IPS-18c (cell line): ENCODE results near the gene TEAD2.
"Not testable (repeated sequence)": the region's sequence is repeated elsewhere in the genome, so short reads cannot be mapped to it uniquely, and the experiment has no call there.

ENCODE experiments used
- H3K4me3 ChIP-seq: 2 replicates; pipeline ENCODE4 v1.7.0; 2013; ENCODE audit warnings: low read depth, mild to moderate bottlenecking, low read length, moderate library complexity; ENCODE audit not compliant: insufficient read depth
- H3K9me3 ChIP-seq: one replicate; pipeline ENCODE4 v1.6.1; 2013; ENCODE audit warnings: mild to moderate bottlenecking, low read length, moderate library complexity; ENCODE audit not compliant: control insufficient read depth, insufficient read depth

The TEAD2 gene

GRCh38 chr19:49390929-49391359 lies 28.7 kb upstream of the TEAD2 start:
- Histone ChIP-seq H3K9me3 (no peaks in the 10 kb centered on the region), H3K4me3 (no peak overlapping the region)

- H3K9me3 ChIP-seq: no peaks in the 10 kb centered on the region
- no peak overlapping the region for H3K4me3 ChIP-seq
Measured at GRCh38 chr19:49390131-49390928, 28.1 kb upstream of the TEAD2 start.

GRCh38 chr19:49389406-49389805 lies 27.2 kb upstream of the TEAD2 start:
- no peaks in the 10 kb centered on the region for H3K9me3 ChIP-seq
- H3K4me3 ChIP-seq: no peak overlapping the region

GRCh38 chr19:49387936-49388372 lies 25.7 kb upstream of the TEAD2 start, which contains the start of gene KASH5:
Gene KASH5 (plus strand): TSS chr19:49388249. CDS start chr19:49390884, 2,635 bp downstream.
- H3K4me3 ChIP-seq: no peak within 1 kb of the TSS

GRCh38 chr19:49383599-49383998 lies 21.4 kb upstream of the TEAD2 start:
- no peaks in the 10 kb centered on the region for H3K9me3 ChIP-seq

More at GRCh38 chr19:49387936-49388372, 25.7 kb upstream of the TEAD2 start, which contains the start of gene KASH5:
- no peaks in the 10 kb centered on the region for H3K9me3 ChIP-seq

GRCh38 chr19:49382639-49383038 lies 20.4 kb upstream of the TEAD2 start:
- H3K4me3 ChIP-seq: no peak overlapping the region
- H3K9me3 ChIP-seq: no peaks in the 10 kb centered on the region

More at GRCh38 chr19:49383599-49383998, 21.4 kb upstream of the TEAD2 start:
- H3K4me3 ChIP-seq: no peak overlapping the region

- Histone ChIP-seq H3K4me3 (no peak overlapping the region), H3K9me3 (no peaks in the 10 kb centered on the region)
Measured at GRCh38 chr19:49380391-49380790, 18.2 kb upstream of the TEAD2 start.

- no peak overlapping the region for H3K4me3 ChIP-seq
Measured at GRCh38 chr19:49378512-49378911, 16.3 kb upstream of the TEAD2 start.

GRCh38 chr19:49374665-49375434 lies 12.6 kb upstream of the TEAD2 start:
- no peak overlapping the region for H3K4me3 ChIP-seq
- no peaks in the 10 kb centered on the region for H3K9me3 ChIP-seq

More at GRCh38 chr19:49378512-49378911, 16.3 kb upstream of the TEAD2 start:
- H3K9me3 ChIP-seq: no peaks in the 10 kb centered on the region

- H3K9me3 ChIP-seq, H3K4me3 ChIP-seq: not testable (repeated sequence)
Measured at GRCh38 chr19:49373174-49373573, 11.0 kb upstream of the TEAD2 start.

GRCh38 chr19:49371184-49371583 lies 9.0 kb upstream of the TEAD2 start:
- H3K4me3 ChIP-seq: no peak overlapping the region
- peaks cover 7% of the 10 kb centered on the region for H3K9me3 ChIP-seq

GRCh38 chr19:49368711-49369358 lies 6.6 kb upstream of the TEAD2 start:
- no peak overlapping the region for H3K4me3 ChIP-seq

GRCh38 chr19:49366110-49366509 lies 3.9 kb upstream of the TEAD2 start:
- peaks cover 7% of the 10 kb centered on the region for H3K9me3 ChIP-seq
- no peak overlapping the region for H3K4me3 ChIP-seq

More at GRCh38 chr19:49368711-49369358, 6.6 kb upstream of the TEAD2 start:
- H3K9me3 ChIP-seq: peaks cover 7% of the 10 kb centered on the region

GRCh38 chr19:49364083-49364737 lies 2.0 kb upstream of the TEAD2 start:
- Histone ChIP-seq H3K4me3 (peak overlapping the region; percentile 36; the same call in 1 of the 2 replicates), H3K9me3 (peaks cover 4% of the 10 kb centered on the region)

- peak within 1 kb of the TSS; percentile 97 for H3K4me3 ChIP-seq
Measured at GRCh38 chr19:49363268-49364082, 1.3 kb upstream of the TEAD2 start, which contains the start of gene DKKL1. Gene DKKL1 (plus strand): TSS chr19:49363877. CDS start chr19:49363999, 122 bp downstream.

GRCh38 chr19:49362929-49363267 lies 682 bp upstream of the TEAD2 start:
- H3K9me3 ChIP-seq: no peaks in the 10 kb centered on the region
- peak overlapping the region; percentile 97 for H3K4me3 ChIP-seq

More at GRCh38 chr19:49363268-49364082, 1.3 kb upstream of the TEAD2 start, which contains the start of gene DKKL1:
- H3K9me3 ChIP-seq: no peaks in the 10 kb centered on the region
